GM21390 (cell line): Measurements from ENCODE around the gene MMRN2.
"Not testable (repeated sequence)": the region's sequence is repeated elsewhere in the genome, so short reads cannot be mapped to it uniquely, and the experiment has no call there.

Experiments
- ATAC-seq: cut with Tn5 transposase; IDR thresholded peaks from one replicate; pipeline ENCODE4 v1.9.1; 2021; ENCODE audit not compliant: unreplicated experiment

MMRN2 gene

DNA sequence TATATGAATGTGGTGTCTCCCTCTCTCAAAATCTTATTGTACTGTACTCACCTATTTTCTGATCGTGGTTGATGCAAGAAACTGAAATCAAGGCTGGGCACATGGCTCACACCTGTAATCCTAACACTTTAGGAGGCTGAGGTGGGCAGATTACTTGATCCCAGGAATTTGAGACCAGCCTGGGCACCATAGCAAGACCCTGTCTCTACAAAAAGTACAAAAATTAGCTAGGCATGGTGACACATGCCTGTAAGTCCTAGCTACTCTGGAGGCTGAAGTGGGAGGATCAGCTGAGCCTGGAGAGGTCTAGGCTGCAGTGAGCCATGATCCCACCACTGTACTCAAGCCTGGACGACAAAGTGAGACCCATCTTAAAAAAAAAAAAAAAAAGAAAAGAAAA, 16.0 kb downstream of the MMRN2 start:
- ATAC-seq, result no peak

DNA sequence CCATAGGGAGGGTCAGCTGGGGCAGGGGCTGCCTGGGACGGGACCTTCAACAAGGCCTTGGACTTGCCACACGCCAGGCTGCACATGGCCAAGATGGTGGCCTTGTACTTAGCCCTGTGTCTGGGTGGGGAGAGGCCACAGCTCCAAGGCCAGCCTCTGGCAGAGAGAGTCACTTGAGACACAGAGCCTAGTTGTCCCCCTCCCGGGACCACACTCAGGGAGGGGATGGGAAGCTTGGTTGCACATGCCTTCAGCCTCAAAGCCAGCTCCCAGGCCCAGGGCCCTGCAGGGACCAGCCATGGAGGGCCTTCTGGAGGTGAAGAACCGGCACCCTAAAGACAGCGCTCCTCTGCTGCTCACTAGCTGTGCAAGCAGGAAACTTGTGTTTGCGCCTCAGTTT, 16.7 kb downstream of the MMRN2 start:
- ATAC-seq, result no peak

DNA sequence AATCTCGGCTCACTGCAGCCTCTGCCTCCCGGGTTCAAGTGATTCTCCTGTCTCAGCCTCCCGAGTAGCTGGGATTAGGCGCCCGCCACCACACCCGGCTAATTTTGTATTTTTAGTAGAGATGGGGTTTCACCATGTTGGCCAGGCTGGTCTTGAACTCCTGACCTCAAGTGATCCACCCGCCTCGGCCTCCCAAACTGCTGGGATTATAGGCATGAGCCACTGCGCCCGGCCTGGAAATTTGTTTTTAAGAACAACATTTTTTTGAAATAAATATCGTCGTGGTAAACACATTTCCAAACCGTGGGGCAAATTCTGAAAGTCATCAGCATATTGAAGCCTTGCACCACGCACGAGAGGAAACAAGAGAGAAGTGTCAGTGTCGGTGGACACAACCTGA, 17.3 kb downstream of the MMRN2 start:
- not testable (repeated sequence) for ATAC-seq

GRCh38 chr10:86938260-86938659, 19.2 kb downstream of the MMRN2 start:
- no peak for ATAC-seq

GRCh38 chr10:86937502-86938154, 19.8 kb downstream of the MMRN2 start:
- no peak for ATAC-seq

DNA sequence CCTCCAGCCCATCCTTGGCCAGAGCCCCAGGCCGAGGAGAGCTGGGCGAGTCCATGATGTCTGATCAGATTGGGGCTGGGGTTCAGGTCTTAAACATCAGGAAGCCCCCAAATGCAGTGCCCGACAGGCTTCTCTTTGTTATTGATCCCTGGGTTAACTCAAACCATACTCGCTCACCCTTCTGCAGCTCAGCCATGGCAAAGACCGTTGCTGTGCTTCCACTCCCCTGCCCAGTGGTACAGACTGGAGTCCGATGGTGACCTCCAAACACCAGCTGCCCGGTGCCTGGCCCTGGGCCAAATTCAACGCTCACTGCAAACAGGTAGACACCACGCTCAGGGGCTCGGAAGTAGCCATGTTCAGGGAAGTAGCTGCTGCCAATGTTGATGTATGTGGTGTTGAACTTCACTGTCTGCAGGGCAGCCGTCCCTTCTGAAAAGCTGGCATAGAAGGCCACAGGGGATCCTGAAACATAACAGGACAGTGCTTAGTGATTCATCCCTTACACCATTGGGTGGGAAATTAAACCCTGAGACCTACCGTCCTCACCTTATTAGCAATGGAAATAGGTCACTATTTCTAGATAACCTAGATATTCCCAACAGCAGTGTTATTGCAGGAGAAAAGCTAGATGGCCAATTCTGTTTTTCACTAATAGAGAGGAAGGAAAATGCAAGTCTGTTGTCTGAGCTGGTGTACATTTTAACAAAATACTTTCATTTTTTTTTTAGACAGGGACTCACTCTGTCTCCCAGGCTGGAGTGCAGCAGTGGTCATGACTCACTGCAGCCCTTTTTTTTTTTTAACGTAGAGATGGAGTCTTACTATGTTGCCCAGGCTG, 20.5 kb downstream of the MMRN2 start:
- no peak for ATAC-seq

DNA sequence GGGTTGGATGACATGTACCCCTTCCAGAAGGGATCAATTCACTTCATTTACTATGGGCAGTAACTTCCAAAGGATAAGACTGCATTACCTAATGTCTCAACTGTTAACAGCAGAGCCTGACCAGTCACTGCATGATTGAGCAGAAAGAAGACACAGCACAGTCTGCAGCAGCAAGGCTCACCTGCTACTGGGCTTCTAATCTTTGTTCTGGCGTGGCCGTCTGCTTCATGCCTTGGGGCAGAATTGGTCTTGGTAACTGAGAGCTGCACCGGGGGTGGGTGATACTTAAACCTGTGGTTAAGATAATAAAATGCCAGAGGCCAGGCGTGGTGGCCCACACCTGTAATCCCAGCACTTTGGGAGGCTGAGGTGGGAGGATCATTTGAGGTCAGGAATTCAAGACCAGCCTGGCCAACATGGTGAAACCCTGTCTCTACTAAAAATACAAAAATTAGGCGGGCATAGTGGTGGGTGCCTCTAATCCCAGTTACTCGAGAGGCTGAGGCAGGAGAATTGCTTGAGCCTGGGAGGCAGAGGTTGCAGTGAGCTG, 23.2 kb downstream of the MMRN2 start:
- not testable (repeated sequence) for ATAC-seq

GRCh38 chr10:86932674-86933073, 24.7 kb downstream of the MMRN2 start:
- no peak for ATAC-seq

DNA sequence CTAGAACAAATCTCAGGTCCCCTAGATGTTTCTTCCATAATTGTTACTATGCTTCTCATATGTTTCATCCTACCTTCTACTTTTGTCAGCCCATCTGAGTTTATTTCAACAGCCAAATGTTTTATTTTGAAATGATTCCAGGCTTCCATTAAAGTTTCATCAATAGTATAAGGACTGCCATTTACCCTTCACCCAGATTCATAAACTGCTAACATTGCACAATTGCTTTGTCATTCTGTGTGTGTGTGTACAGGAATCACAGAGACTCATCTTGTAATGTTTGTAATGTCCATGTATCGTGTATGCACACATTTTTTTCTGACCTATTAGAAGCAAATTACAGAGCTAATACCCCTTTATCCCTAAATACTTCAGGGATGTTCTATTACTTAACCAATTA, 25.5 kb downstream of the MMRN2 start:
- no peak for ATAC-seq

DNA sequence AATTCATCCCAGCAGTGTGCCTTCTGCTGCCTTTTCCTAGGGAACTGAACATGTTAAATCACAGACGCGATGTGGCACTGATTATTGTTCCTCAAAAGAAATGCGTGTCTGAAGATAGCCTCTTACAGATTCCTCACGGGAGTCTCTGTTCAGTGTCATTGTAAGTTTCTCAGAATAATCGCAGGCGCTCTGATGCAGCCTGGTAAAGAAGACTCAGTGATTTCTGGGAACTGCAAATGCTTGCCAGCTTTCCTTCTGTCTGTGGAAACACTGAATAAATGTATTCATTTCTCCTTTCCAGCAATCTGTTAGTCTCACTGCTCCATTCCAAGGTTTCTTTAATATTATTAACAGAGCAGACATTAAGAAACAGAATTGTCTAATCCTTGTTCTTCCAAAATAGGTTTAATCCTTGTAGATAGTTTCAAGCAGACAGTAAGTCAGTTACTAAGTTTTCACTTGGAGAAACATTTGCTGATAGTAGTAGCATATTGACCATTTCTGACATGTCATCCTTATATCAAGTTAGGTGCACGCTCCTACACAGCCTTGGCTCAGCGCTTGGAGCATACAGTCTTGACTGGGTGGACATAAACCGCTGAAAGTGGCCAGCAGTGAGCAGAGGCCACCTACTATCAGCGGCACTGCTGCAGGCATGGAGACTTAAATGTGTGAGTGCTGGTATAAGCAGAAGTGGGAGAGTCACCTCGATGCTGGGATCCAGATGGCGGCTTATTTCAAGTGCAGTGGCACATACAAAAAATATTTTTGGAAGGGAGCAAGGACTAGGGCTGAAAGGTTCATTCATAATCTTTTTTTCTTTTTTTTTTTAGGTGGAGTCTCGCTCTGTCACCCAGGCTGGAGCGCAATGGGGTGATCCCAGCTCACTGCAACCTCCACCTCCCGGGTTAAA, 27.7 kb downstream of the MMRN2 start:
- ATAC-seq, result no peak

GRCh38 chr10:86922553-86922961, 34.9 kb downstream of the MMRN2 start:
- no peak for ATAC-seq

- ATAC-seq, result no peak
Observed at GRCh38 chr10:86918022-86918471, 39.4 kb downstream of the MMRN2 start.

GRCh38 chr10:86914734-86915133, 42.7 kb downstream of the MMRN2 start:
- no peak for ATAC-seq

GRCh38 chr10:86905429-86905828, 52.0 kb downstream of the MMRN2 start:
- ATAC-seq, result no peak

- ATAC-seq, result no peak
Observed at GRCh38 chr10:86904600-86904999, 52.8 kb downstream of the MMRN2 start.

GRCh38 chr10:86900955-86901354, 56.5 kb downstream of the MMRN2 start:
- no peak for ATAC-seq

DNA sequence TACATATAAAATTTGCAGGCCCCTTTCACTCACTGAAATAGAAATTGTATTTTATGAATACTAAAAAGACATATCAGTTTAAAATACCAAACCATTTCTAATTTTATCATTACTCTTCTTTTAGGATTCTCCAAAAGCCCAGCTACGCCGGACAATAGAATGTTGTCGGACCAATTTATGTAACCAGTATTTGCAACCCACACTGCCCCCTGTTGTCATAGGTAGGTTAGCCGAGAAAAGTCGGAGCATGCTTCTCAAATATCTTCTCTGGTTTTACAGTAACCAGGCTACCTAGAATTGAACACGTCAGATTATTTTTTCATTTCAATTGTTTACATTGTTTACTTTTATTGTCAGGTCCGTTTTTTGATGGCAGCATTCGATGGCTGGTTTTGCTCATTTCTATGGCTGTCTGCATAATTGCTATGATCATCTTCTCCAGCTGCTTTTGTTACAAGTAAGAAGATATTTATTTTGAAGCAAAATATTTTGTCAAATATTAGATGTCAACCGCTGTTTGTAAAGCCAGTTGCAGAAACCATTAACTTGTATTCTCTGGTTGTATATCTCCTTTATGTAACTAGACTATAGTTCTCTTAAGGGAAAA, 57.6 kb downstream of the MMRN2 start:
- ATAC-seq, result peak; percentile 63

DNA sequence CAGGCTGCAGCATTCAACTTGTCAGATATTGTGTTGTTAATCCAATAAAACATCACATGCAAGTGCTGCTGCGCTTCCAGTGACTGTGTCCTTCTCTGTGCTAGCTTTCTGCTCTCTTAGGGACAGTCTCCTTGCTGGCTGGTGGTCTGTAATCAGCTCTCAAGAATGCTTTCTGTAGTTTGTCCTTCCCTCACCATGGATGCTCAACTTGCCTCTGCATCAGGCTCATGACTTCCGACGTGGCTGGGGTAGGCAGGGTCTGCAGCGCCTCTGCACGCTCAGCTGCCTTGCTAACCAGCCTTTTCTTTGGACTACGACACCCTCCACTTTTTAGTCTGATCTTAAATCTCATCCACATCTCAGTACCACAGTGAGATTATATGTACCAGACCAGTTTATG, 58.3 kb downstream of the MMRN2 start:
- ATAC-seq, result no peak

- ATAC-seq, result no peak
Observed at GRCh38 chr10:86898511-86898910, 58.9 kb downstream of the MMRN2 start.

- no peak for ATAC-seq
Observed at GRCh38 chr10:86889997-86890396, 67.4 kb downstream of the MMRN2 start.
